Stimulated activated memory B cell treated with anti-CD40 and anti-IgM and Interleukin-4, amounts not matched to agents 10 μg/mL and 1 μg/mL and 100 μg/mL, for 72 hours (primary cell): ENCODE data around the gene SEPTIN7.

Experiments used
- ATAC-seq: fragments of 150-1000 bp; cut with Tn5 transposase; 2 replicates; pipeline ENCODE4 v1.10.0; 2021
- H3K27ac Mint-ChIP-seq: one replicate; pipeline ENCODE4 v1.8.0; 2022; ENCODE audit warnings: mild to moderate bottlenecking, mixed read lengths
- H3K27me3 Mint-ChIP-seq: one replicate; pipeline ENCODE4 v1.8.0; 2022; ENCODE audit warnings: mixed read lengths
- H3K36me3 Mint-ChIP-seq: one replicate; pipeline ENCODE4 v1.8.0; 2022; ENCODE audit warnings: mixed read lengths
- H3K4me1 Mint-ChIP-seq: one replicate; pipeline ENCODE4 v1.8.0; 2022; ENCODE audit warnings: mixed read lengths
- H3K4me3 Mint-ChIP-seq: one replicate; pipeline ENCODE4 v1.8.0; 2022; ENCODE audit warnings: mild to moderate bottlenecking, moderate library complexity, mixed read lengths
- H3K9me3 Mint-ChIP-seq: one replicate; pipeline ENCODE4 v1.8.0; 2022; ENCODE audit warnings: mixed read lengths

The SEPTIN7 gene

GRCh38 chr7:35804231-35804970 lies 3.5 kb downstream of the SEPTIN7 start:
- H3K4me1 Mint-ChIP-seq: peaks cover 56% of the 10 kb centered on the region
- H3K27ac Mint-ChIP-seq: no peak overlapping the region
- H3K36me3 Mint-ChIP-seq: peaks cover 38% of the 10 kb centered on the region
- H3K9me3 Mint-ChIP-seq: no peaks in the 10 kb centered on the region
- no peaks in the 10 kb centered on the region for H3K27me3 Mint-ChIP-seq
- peak overlapping the region; percentile 30 for H3K4me3 Mint-ChIP-seq
- ATAC-seq: no peak

- peaks cover 49% of the 10 kb centered on the region for H3K36me3 Mint-ChIP-seq
- peak overlapping the region; percentile 16 for H3K4me3 Mint-ChIP-seq
- H3K27me3 Mint-ChIP-seq: no peaks in the 10 kb centered on the region
- H3K27ac Mint-ChIP-seq: no peak overlapping the region
- ATAC-seq: no peak
- H3K9me3 Mint-ChIP-seq: peaks cover 3% of the 10 kb centered on the region
- peaks cover 65% of the 10 kb centered on the region for H3K4me1 Mint-ChIP-seq
These were observed 5.0 kb downstream of the SEPTIN7 start for GRCh38 chr7:35805876-35806275.

GRCh38 chr7:35816514-35816913 lies 15.7 kb downstream of the SEPTIN7 start:
- H3K27me3 Mint-ChIP-seq: no peaks in the 10 kb centered on the region
- H3K9me3 Mint-ChIP-seq: peaks cover 19% of the 10 kb centered on the region
- no peak overlapping the region for H3K4me3 Mint-ChIP-seq
- peaks cover 85% of the 10 kb centered on the region for H3K4me1 Mint-ChIP-seq
- H3K36me3 Mint-ChIP-seq: peaks cover 64% of the 10 kb centered on the region
- no peak overlapping the region for H3K27ac Mint-ChIP-seq
- no peak for ATAC-seq

GRCh38 chr7:35817181-35817580 lies 16.3 kb downstream of the SEPTIN7 start:
- Mint-ChIP-seq H3K4me3 (no peak overlapping the region), H3K36me3 (peaks cover 64% of the 10 kb centered on the region), H3K27me3 (no peaks in the 10 kb centered on the region), H3K4me1 (peaks cover 79% of the 10 kb centered on the region), H3K9me3 (peaks cover 19% of the 10 kb centered on the region), H3K27ac (no peak overlapping the region)
- no peak for ATAC-seq

- Mint-ChIP-seq H3K9me3 (peaks cover 19% of the 10 kb centered on the region), H3K36me3 (peaks cover 70% of the 10 kb centered on the region), H3K27me3 (no peaks in the 10 kb centered on the region), H3K4me3 (no peak overlapping the region), H3K4me1 (peaks cover 74% of the 10 kb centered on the region), H3K27ac (peak overlapping the region; percentile 57)
- no peak for ATAC-seq
These were observed 17.1 kb downstream of the SEPTIN7 start for GRCh38 chr7:35817930-35818329.

GRCh38 chr7:35818513-35818912 lies 17.7 kb downstream of the SEPTIN7 start:
- H3K27me3 Mint-ChIP-seq: no peaks in the 10 kb centered on the region
- peak overlapping the region; percentile 47 for H3K4me3 Mint-ChIP-seq
- H3K36me3 Mint-ChIP-seq: peaks cover 70% of the 10 kb centered on the region
- H3K9me3 Mint-ChIP-seq: peaks cover 22% of the 10 kb centered on the region
- ATAC-seq: no peak
- H3K27ac Mint-ChIP-seq: peak overlapping the region; percentile 57
- H3K4me1 Mint-ChIP-seq: peaks cover 68% of the 10 kb centered on the region

GRCh38 chr7:35819310-35819709 lies 18.5 kb downstream of the SEPTIN7 start:
- H3K36me3 Mint-ChIP-seq: peaks cover 68% of the 10 kb centered on the region
- no peak overlapping the region for H3K4me3 Mint-ChIP-seq
- ATAC-seq: no peak
- no peaks in the 10 kb centered on the region for H3K27me3 Mint-ChIP-seq
- peak overlapping the region; percentile 57 for H3K27ac Mint-ChIP-seq
- H3K4me1 Mint-ChIP-seq: peaks cover 63% of the 10 kb centered on the region
- H3K9me3 Mint-ChIP-seq: peaks cover 22% of the 10 kb centered on the region

- H3K27ac Mint-ChIP-seq: peak overlapping the region; percentile 9
- H3K4me1 Mint-ChIP-seq: peaks cover 54% of the 10 kb centered on the region
- peaks cover 60% of the 10 kb centered on the region for H3K36me3 Mint-ChIP-seq
- H3K27me3 Mint-ChIP-seq: no peaks in the 10 kb centered on the region
- ATAC-seq: no peak
- no peak overlapping the region for H3K4me3 Mint-ChIP-seq
- peaks cover 22% of the 10 kb centered on the region for H3K9me3 Mint-ChIP-seq
These were observed 19.3 kb downstream of the SEPTIN7 start for GRCh38 chr7:35819954-35820703.

- no peaks in the 10 kb centered on the region for H3K27me3 Mint-ChIP-seq
- no peak overlapping the region for H3K4me3 Mint-ChIP-seq
- H3K36me3 Mint-ChIP-seq: peaks cover 52% of the 10 kb centered on the region
- peaks cover 22% of the 10 kb centered on the region for H3K9me3 Mint-ChIP-seq
- peaks cover 47% of the 10 kb centered on the region for H3K4me1 Mint-ChIP-seq
- no peak for ATAC-seq
- no peak overlapping the region for H3K27ac Mint-ChIP-seq
These were observed 20.0 kb downstream of the SEPTIN7 start for GRCh38 chr7:35820858-35821257.

GRCh38 chr7:35823440-35823839 lies 22.6 kb downstream of the SEPTIN7 start:
- Mint-ChIP-seq H3K9me3 (peaks cover 14% of the 10 kb centered on the region), H3K36me3 (peaks cover 34% of the 10 kb centered on the region), H3K27me3 (no peaks in the 10 kb centered on the region), H3K4me3 (no peak overlapping the region), H3K4me1 (peaks cover 27% of the 10 kb centered on the region), H3K27ac (no peak overlapping the region)
- ATAC-seq: no peak

GRCh38 chr7:35825974-35826373 lies 25.1 kb downstream of the SEPTIN7 start:
- no peak for ATAC-seq
- Mint-ChIP-seq H3K36me3 (peaks cover 17% of the 10 kb centered on the region), H3K27me3 (no peaks in the 10 kb centered on the region), H3K4me1 (peaks cover 30% of the 10 kb centered on the region), H3K4me3 (no peak overlapping the region), H3K9me3 (peaks cover 3% of the 10 kb centered on the region), H3K27ac (no peak overlapping the region)

GRCh38 chr7:35826751-35827150 lies 25.9 kb downstream of the SEPTIN7 start:
- H3K27me3 Mint-ChIP-seq: no peaks in the 10 kb centered on the region
- H3K4me1 Mint-ChIP-seq: peaks cover 38% of the 10 kb centered on the region
- peaks cover 18% of the 10 kb centered on the region for H3K36me3 Mint-ChIP-seq
- ATAC-seq: no peak
- H3K9me3 Mint-ChIP-seq: peaks cover 3% of the 10 kb centered on the region
- no peak overlapping the region for H3K27ac Mint-ChIP-seq
- H3K4me3 Mint-ChIP-seq: no peak overlapping the region

GRCh38 chr7:35828817-35829216 lies 28.0 kb downstream of the SEPTIN7 start:
- H3K4me3 Mint-ChIP-seq: no peak overlapping the region
- no peak overlapping the region for H3K27ac Mint-ChIP-seq

GRCh38 chr7:35831208-35831607 lies 30.4 kb downstream of the SEPTIN7 start:
- no peak for ATAC-seq
- peaks cover 62% of the 10 kb centered on the region for H3K4me1 Mint-ChIP-seq
- H3K9me3 Mint-ChIP-seq: no peaks in the 10 kb centered on the region
- H3K36me3 Mint-ChIP-seq: peaks cover 46% of the 10 kb centered on the region
- H3K27me3 Mint-ChIP-seq: no peaks in the 10 kb centered on the region
- H3K4me3 Mint-ChIP-seq: no peak overlapping the region
- no peak overlapping the region for H3K27ac Mint-ChIP-seq

More at GRCh38 chr7:35828817-35829216, 28.0 kb downstream of the SEPTIN7 start:
- no peaks in the 10 kb centered on the region for H3K27me3 Mint-ChIP-seq
- no peak for ATAC-seq
- no peaks in the 10 kb centered on the region for H3K9me3 Mint-ChIP-seq
- H3K4me1 Mint-ChIP-seq: peaks cover 48% of the 10 kb centered on the region
- peaks cover 27% of the 10 kb centered on the region for H3K36me3 Mint-ChIP-seq

- Mint-ChIP-seq H3K27me3 (no peaks in the 10 kb centered on the region), H3K4me1 (peaks cover 34% of the 10 kb centered on the region), H3K36me3 (peaks cover 50% of the 10 kb centered on the region), H3K4me3 (no peak overlapping the region), H3K9me3 (no peaks in the 10 kb centered on the region), H3K27ac (peak overlapping the region; percentile 51)
- no peak for ATAC-seq
These were observed 39.3 kb downstream of the SEPTIN7 start for GRCh38 chr7:35839860-35840854.
